Fibroblast of the aortic adventitia (primary cell): Measurements from ENCODE around the gene MBD5. TPM values are rescaled to one million over a fixed set of nuclear protein-coding genes. Genes with fewer than 3 reads are reported as not detected.

Experiments used
- DNase-seq: peaks from one replicate; pipeline ENCODE4 v3.0.0-alpha.2; 2010; ENCODE audit warnings: low read depth
- H3K4me3 ChIP-seq: 2 replicates; pipeline ENCODE4 v1.5.1; 2011; ENCODE audit warnings: low read depth, mild to moderate bottlenecking, control low read depth, low read length, moderate library complexity
- total RNA-seq: library from RNA; depleted of rRNA; stranded (reverse); fragments of >200 nt; gene quantifications from 2 replicates; pipeline ENCODE4 v1.2.3, GENCODE V29; 2012; ENCODE audit warnings: low replicate concordance
- TF ChIP-seq, protein P1 (sequence below): IDR thresholded peaks from 2 replicates; pipeline ENCODE4 v1.5.1; 2011; ENCODE audit warnings: mild to moderate bottlenecking, low read length, control low read depth, inconsistent platforms; ENCODE audit not compliant: insufficient read depth

MBD5 gene
- total RNA-seq, 1 donor, result 41.4 TPM

- DNase-seq, result no peak
- no peak overlapping the region for H3K4me3 ChIP-seq
- TF ChIP-seq, protein P1, sequence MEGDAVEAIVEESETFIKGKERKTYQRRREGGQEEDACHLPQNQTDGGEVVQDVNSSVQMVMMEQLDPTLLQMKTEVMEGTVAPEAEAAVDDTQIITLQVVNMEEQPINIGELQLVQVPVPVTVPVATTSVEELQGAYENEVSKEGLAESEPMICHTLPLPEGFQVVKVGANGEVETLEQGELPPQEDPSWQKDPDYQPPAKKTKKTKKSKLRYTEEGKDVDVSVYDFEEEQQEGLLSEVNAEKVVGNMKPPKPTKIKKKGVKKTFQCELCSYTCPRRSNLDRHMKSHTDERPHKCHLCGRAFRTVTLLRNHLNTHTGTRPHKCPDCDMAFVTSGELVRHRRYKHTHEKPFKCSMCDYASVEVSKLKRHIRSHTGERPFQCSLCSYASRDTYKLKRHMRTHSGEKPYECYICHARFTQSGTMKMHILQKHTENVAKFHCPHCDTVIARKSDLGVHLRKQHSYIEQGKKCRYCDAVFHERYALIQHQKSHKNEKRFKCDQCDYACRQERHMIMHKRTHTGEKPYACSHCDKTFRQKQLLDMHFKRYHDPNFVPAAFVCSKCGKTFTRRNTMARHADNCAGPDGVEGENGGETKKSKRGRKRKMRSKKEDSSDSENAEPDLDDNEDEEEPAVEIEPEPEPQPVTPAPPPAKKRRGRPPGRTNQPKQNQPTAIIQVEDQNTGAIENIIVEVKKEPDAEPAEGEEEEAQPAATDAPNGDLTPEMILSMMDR, result no peak
Measured at GRCh38 chr2:148263890-148264289, 243.0 kb downstream of the MBD5 start.

- DNase-seq, result peak; percentile 21
- H3K4me3 ChIP-seq, result no peak overlapping the region
- TF ChIP-seq, protein P1, result no peak
Measured at GRCh38 chr2:148273158-148273691, 252.3 kb downstream of the MBD5 start.

GRCh38 chr2:148279216-148279615 lies 258.3 kb downstream of the MBD5 start:
- H3K4me3 ChIP-seq, result no peak overlapping the region
- DNase-seq, result no peak
- TF ChIP-seq, protein P1, result no peak

- no peak overlapping the region for H3K4me3 ChIP-seq
- TF ChIP-seq, protein P1, result no peak
- DNase-seq, result peak; percentile 58
Measured at GRCh38 chr2:148282201-148282600, 261.3 kb downstream of the MBD5 start.

- TF ChIP-seq, protein P1, result no peak
- no peak for DNase-seq
- no peak overlapping the region for H3K4me3 ChIP-seq
Measured at GRCh38 chr2:148292431-148292830, 271.5 kb downstream of the MBD5 start.

DNA sequence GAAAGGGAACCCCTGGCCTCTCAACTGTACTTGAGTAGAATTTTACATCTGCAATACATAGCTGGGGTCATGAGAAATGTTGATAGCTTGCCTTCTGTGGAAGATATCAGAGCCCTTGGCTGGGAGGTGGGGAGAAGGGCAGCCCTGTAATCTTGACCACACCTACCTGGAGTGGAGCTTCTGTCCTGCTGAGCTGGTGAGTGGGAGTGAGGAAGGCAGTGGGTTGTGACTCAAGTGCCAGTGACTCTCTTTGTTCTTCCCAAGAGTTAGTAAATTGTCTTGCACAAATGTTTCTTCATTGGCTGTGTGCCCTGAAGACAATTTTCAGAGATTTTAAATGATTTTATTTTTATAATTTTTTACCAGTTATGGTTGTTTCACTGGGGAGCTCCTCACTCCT lies 277.3 kb downstream of the MBD5 start:
- TF ChIP-seq, protein P1, result no peak
- H3K4me3 ChIP-seq, result no peak overlapping the region
- peak; percentile 12 for DNase-seq

DNA sequence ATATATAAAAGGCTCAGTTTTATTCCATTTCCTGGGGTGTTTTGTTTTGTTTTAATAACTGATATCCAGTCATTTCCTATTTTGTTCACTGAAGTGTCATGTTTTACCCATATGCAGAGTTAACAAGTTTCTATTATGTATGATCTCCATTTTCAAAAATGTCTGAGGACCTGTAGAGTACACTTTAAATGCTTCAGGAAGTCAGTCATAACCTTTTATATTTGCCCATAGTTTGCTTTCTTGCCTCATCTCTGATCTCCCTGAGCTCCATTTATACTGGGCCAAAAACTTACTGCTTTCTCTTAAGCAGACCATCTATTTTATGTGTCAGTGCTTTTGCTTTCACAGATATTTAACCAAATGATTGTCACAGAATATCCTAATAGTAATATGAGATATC lies 278.7 kb downstream of the MBD5 start:
- no peak for DNase-seq
- H3K4me3 ChIP-seq, result no peak overlapping the region
- TF ChIP-seq, protein P1, result no peak
